IPS-15b (cell line): ENCODE measurements around the gene TM9SF3.

Source experiments
- H3K27me3 ChIP-seq: one replicate; pipeline ENCODE4 v1.6.1; 2013; ENCODE audit warnings: low read length; ENCODE audit not compliant: control insufficient read depth, insufficient read depth
- H3K36me3 ChIP-seq: one replicate; pipeline ENCODE4 v1.6.1; 2013; ENCODE audit warnings: low read length; ENCODE audit not compliant: control insufficient read depth, insufficient read depth
- H3K4me1 ChIP-seq: one replicate; pipeline ENCODE4 v1.6.1; 2013; ENCODE audit warnings: mild to moderate bottlenecking, low read length; ENCODE audit not compliant: control insufficient read depth, insufficient read depth
- H3K4me3 ChIP-seq: one replicate; pipeline ENCODE4 v1.5.1; 2013; ENCODE audit warnings: low read depth, low read length
- H3K9ac ChIP-seq: one replicate; pipeline ENCODE4 v1.6.1; 2013; ENCODE audit warnings: low read depth, mild to moderate bottlenecking, low read length
- H3K9me3 ChIP-seq: one replicate; pipeline ENCODE4 v1.6.1; 2013; ENCODE audit warnings: mild to moderate bottlenecking, low read length; ENCODE audit not compliant: control insufficient read depth, insufficient read depth

Gene TM9SF3

DNA sequence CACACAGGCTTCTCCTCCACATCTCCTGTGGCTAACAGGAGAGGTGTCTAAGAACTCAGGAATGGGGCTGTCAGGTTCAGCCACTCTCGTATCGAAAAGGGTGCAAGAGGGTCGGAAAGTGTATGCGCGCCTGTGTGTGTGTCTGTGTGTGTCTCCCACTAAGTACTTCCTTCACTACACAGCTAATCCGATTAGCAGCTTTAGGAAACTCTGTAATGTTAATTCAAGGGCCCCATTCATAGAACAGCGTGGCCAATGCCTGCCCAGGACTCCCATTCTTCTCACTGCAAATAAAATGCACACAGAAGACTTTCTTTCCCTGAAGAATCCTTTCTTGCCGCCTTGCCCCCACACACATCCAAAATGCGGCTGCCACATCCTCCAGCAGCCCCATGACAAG, 112.9 kb downstream of the TM9SF3 start:
- H3K4me1 ChIP-seq = no peaks in the 10 kb centered on the region
- H3K9me3 ChIP-seq = no peaks in the 10 kb centered on the region
- no peaks in the 10 kb centered on the region for H3K36me3 ChIP-seq
- no peak overlapping the region for H3K4me3 ChIP-seq
- H3K27me3 ChIP-seq = no peaks in the 10 kb centered on the region
- no peak overlapping the region for H3K9ac ChIP-seq

DNA sequence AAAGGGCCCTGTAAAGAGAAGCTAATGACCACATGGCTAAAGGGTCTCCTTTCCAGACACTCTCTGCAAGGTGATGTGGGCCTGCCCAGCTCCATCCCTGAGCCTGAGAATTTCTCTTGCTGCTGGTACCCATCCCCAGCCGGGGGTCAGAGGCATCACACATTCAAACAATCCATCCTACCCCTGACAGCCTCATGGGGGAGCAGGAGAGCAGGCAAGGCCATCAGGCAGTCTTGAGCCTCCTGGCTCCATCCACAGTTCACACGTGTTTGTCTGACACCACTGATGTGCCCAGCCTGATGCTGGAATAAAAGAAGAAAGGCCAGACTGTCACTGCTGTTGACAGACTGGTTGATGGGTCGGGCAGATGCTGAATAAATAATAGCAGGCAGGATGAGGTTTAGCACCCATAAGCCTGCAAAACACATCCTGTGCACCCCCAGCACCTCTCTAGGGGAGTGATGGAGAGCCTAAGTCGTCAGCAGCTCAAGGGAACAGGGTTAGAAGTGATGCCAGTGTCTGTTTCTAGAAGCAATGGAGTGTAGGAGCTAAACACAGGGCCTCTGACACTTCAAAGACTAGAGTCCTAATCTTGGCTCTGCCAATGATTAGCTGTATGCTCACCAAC, 116.6 kb downstream of the TM9SF3 start:
- Histone ChIP-seq H3K9me3 (no peaks in the 10 kb centered on the region), H3K36me3 (no peaks in the 10 kb centered on the region), H3K4me1 (no peaks in the 10 kb centered on the region), H3K9ac (no peak overlapping the region), H3K27me3 (no peaks in the 10 kb centered on the region), H3K4me3 (no peak overlapping the region)

DNA sequence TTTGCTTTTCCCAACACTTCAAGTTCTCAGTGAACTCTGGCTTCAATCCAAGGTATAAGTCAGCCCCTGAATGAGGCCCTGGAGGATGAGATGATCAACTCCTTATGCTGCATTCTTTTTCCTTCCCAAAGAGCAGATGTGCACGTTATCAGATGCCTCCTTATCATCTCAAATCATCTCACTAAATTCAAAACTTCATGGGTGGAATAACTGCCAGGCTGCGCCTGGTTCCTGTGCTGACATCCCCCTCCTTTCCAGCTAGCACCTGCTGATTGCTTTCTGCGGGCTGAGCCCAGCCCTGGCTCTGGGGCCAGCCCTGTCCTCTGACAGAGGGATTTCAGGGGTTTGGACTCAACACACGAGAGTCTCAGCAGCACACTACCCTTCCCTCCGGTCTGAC, 118.0 kb downstream of the TM9SF3 start:
- no peaks in the 10 kb centered on the region for H3K36me3 ChIP-seq
- H3K4me3 ChIP-seq = no peak overlapping the region
- no peak overlapping the region for H3K9ac ChIP-seq
- H3K27me3 ChIP-seq = no peaks in the 10 kb centered on the region
- H3K4me1 ChIP-seq = no peaks in the 10 kb centered on the region
- H3K9me3 ChIP-seq = no peaks in the 10 kb centered on the region
